HepG2 (cell line): ENCODE results near the gene LRBA.

Experiments
- PRDM10 ChIP-seq: sonication (generic); formaldehyde crosslinking; IDR thresholded peaks from 2 replicates; pipeline ENCODE4 v1.4.0; 2020; ENCODE audit warnings: low read depth, missing genetic modification reagents
- ZNF10 ChIP-seq: sonication (generic); formaldehyde crosslinking; IDR thresholded peaks from 2 replicates; pipeline ENCODE4 v1.4.0; 2020; ENCODE audit warnings: mild to moderate bottlenecking, low read depth, missing genetic modification reagents, borderline replicate concordance
- ZNF124 ChIP-seq: sonication (generic); formaldehyde crosslinking; IDR thresholded peaks from 2 replicates; pipeline ENCODE4 v1.4.0; 2020; ENCODE audit warnings: missing genetic modification reagents

- TF ChIP-seq PRDM10 (no peak), ZNF10 (CRISPR knock-in tag) (no peak), ZNF124 (CRISPR knock-in tag) (no peak)
Measured at GRCh38 chr4:150243932-150244331, 771.2 kb downstream of the LRBA start.
